Caco-2 (cell line): ENCODE measurements around the gene NFIC. TPM values are rescaled to one million over a fixed set of nuclear protein-coding genes. Genes with fewer than 3 reads are reported as not detected.
"Not testable (repeated sequence)": the region's sequence is repeated elsewhere in the genome, so short reads cannot be mapped to it uniquely, and the experiment has no call there.

Experiments used
- BruUV-seq: library from RNA; stranded (reverse); fragments of 400-500 nt; replicated peaks from 2 replicates; lab custom pipeline; 2021; lab: Mats Ljungman, UMichigan
- CTCF ChIA-PET: fragments of 300-600 bp; sonication (Branson Sonifier 250); formaldehyde crosslinking; loops from one replicate; lab custom pipeline; 2022; ENCODE audit warnings: antibody characterized with exemption; lab: Charles Lee
- POLR2A ChIA-PET: fragments of 300-600 bp; sonication (Branson Sonifier 250); formaldehyde crosslinking; loops from one replicate; lab custom pipeline; 2022; ENCODE audit warnings: antibody characterized with exemption; lab: Charles Lee
- DNase-seq, 2 experiments: peaks; one replicate each; pipeline versions ENCODE4 v3.0.0 to v3.0.0-alpha.2; 2020 to 2022
- H3K27me3 ChIP-seq: replicated peaks from 2 replicates; pipeline ENCODE4 v1.6.0; 2011; ENCODE audit warnings: low read length; ENCODE audit not compliant: control insufficient read depth, insufficient read depth
- H3K36me3 ChIP-seq: 2 replicates; pipeline ENCODE4 v1.5.1; 2011; ENCODE audit warnings: low read length; ENCODE audit not compliant: control insufficient read depth, insufficient read depth
- H3K4me1 ChIP-seq: fragments of 250-450 bp; sonication (Bioruptor Pico); 2 replicates; pipeline ENCODE4 v1.5.1; 2020; ENCODE audit warnings: mild to moderate bottlenecking
- H3K4me3 ChIP-seq: 2 replicates; pipeline ENCODE4 v1.5.1; 2011; ENCODE audit warnings: low read depth, mild to moderate bottlenecking, control low read depth, low read length
- H3K9me3 ChIP-seq: fragments of 250-450 bp; sonication (Bioruptor Pico); 2 replicates; pipeline ENCODE4 v1.5.1; 2020; ENCODE audit warnings: mild to moderate bottlenecking, moderate library complexity
- H3K27ac Mint-ChIP-seq: one replicate; pipeline ENCODE4 v1.8.0; 2022; ENCODE audit warnings: mixed read lengths; ENCODE audit not compliant: unreplicated experiment
- H3K27me3 Mint-ChIP-seq: one replicate; pipeline ENCODE4 v1.8.0; 2022; ENCODE audit warnings: mixed read lengths; ENCODE audit not compliant: insufficient read depth, unreplicated experiment
- H3K36me3 Mint-ChIP-seq: one replicate; pipeline ENCODE4 v1.8.0; 2022; ENCODE audit warnings: mild to moderate bottlenecking, mixed read lengths; ENCODE audit not compliant: insufficient read depth, unreplicated experiment
- H3K4me1 Mint-ChIP-seq: one replicate; pipeline ENCODE4 v1.8.0; 2022; ENCODE audit warnings: low read depth, mixed read lengths; ENCODE audit not compliant: unreplicated experiment
- H3K4me3 Mint-ChIP-seq: one replicate; pipeline ENCODE4 v1.8.0; 2022; ENCODE audit warnings: mild to moderate bottlenecking, moderate library complexity, mixed read lengths; ENCODE audit not compliant: unreplicated experiment
- H3K9me3 Mint-ChIP-seq: one replicate; pipeline ENCODE4 v1.8.0; 2022; ENCODE audit warnings: mixed read lengths; ENCODE audit not compliant: unreplicated experiment
- intact Hi-C: fragments of 100-400 bp; cut with micrococcal nuclease; formaldehyde crosslinking; loops from one replicate; pipeline ENCODE4 v1.10.0; 2022; ENCODE audit not compliant: unreplicated experiment
- total RNA-seq: library from RNA; stranded (reverse); gene quantifications from 2 replicates; pipeline ENCODE4 v1.2.3, GENCODE V29; 2022
- TF ChIP-seq, protein P1 (sequence below), 2 experiments: fragments of 200-600 bp in 1 of 2; IDR thresholded peaks; 1 replicate in 1 of 2; 2 replicates in 1 of 2; pipeline versions ENCODE4 v1.5.1 to v1.8.0; 2011 to 2022; ENCODE audit warnings: antibody characterized with exemption in 1 of 2, control low read depth in 1 of 2, inconsistent platforms in 1 of 2, low read depth in 1 of 2, low read length in 1 of 2, mild to moderate bottlenecking in 1 of 2, moderate library complexity in 1 of 2; ENCODE audit not compliant: insufficient read depth in 1 of 2, severe bottlenecking in 1 of 2, unreplicated experiment in 1 of 2

NFIC gene
- total RNA-seq, 1 experiment from 2014 or later, result 5.1 TPM

DNA sequence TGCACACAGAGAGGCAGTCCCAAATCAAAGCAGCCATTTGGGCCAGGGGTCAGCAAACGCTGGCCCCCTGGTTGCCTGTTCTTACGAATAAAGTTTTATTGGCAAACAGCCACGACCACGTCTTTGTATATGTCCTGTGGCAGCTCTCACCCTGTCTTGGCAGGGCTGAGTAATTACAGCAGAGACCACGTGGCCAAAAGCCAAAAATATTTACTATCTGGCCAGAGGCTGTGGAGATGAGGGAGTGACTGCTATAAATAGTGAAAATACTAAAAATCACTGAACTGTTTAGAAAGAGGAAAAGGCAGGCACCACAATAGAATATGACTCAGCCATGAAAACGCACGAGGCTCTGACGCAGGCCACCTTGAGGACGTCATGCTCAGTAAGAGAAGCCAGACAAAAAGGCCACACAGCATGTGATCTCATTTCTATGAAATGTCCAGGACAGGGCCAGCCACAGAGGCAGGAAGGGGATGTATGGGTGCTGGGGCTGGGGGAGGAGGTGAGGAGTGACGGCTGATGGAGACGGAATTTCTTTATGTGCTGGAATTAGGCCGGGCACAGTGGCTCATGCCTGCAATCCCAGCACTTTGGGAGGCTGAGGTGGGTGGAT is 84.5 kb downstream of the NFIC start:
- DNase-seq, result no peak
- H3K9me3 Mint-ChIP-seq, result no peaks in the 10 kb centered on the region
- ChIA-PET POLR2A (interaction anchor here (0.7 kb wide), 1 partner anchor 98 kb away, joined by 3 read pairs; no protein-coding TSS in a partner anchor), CTCF (interaction anchor here (0.9 kb wide), 1 partner anchor 9 kb away, joined by 3 read pairs; no protein-coding TSS in a partner anchor)
- no peaks in the 10 kb centered on the region for H3K27me3 ChIP-seq
- no peaks in the 10 kb centered on the region for H3K9me3 ChIP-seq
- no peaks in the 10 kb centered on the region for H3K4me1 ChIP-seq
- H3K4me3 ChIP-seq, result no peak overlapping the region
- no TSS peak for BruUV-seq
- no peak overlapping the region for H3K27ac Mint-ChIP-seq
- intact Hi-C loops, result no loop called here
- no peaks in the 10 kb centered on the region for H3K27me3 Mint-ChIP-seq
- peaks cover 6% of the 10 kb centered on the region for H3K36me3 Mint-ChIP-seq
- H3K4me1 Mint-ChIP-seq, result no peaks in the 10 kb centered on the region
- no peak overlapping the region for H3K4me3 Mint-ChIP-seq
- TF ChIP-seq, protein P1, sequence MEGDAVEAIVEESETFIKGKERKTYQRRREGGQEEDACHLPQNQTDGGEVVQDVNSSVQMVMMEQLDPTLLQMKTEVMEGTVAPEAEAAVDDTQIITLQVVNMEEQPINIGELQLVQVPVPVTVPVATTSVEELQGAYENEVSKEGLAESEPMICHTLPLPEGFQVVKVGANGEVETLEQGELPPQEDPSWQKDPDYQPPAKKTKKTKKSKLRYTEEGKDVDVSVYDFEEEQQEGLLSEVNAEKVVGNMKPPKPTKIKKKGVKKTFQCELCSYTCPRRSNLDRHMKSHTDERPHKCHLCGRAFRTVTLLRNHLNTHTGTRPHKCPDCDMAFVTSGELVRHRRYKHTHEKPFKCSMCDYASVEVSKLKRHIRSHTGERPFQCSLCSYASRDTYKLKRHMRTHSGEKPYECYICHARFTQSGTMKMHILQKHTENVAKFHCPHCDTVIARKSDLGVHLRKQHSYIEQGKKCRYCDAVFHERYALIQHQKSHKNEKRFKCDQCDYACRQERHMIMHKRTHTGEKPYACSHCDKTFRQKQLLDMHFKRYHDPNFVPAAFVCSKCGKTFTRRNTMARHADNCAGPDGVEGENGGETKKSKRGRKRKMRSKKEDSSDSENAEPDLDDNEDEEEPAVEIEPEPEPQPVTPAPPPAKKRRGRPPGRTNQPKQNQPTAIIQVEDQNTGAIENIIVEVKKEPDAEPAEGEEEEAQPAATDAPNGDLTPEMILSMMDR (IDR thresholded peaks at IDR 0.05; ENCODE audit: insufficient read depth in 1 of 2, low read depth in 1 of 2, low read length in 1 of 2, severe bottlenecking in 1 of 2, unreplicated experiment in 1 of 2), result no peak
- no peaks in the 10 kb centered on the region for H3K36me3 ChIP-seq

DNA sequence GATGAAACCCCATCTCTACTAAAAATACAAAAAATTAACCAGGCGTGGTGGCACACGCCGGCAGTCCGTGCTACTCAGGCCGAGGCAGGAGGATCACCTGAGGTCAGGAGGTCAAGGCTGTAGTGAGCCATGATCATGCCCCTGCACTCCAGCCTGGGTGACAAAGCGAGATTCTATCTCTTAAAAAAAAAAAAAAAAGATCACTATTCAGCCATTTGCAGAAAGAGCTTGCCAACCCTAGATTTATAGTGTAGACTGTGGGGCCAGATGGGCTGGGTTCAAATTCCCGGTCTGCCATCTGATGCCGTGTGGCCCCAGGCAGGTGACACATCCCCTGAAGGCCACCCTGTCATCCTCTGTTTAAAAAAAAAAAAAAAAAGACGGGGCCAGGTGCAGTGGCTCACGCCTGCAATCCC is 85.1 kb downstream of the NFIC start:
- DNase-seq, result no peak
- no peaks in the 10 kb centered on the region for H3K4me1 Mint-ChIP-seq
- no TSS peak for BruUV-seq
- H3K9me3 ChIP-seq, result no peaks in the 10 kb centered on the region
- no peaks in the 10 kb centered on the region for H3K27me3 ChIP-seq
- ChIA-PET POLR2A (no interaction called here), CTCF (no interaction called here)
- peaks cover 6% of the 10 kb centered on the region for H3K36me3 Mint-ChIP-seq
- H3K36me3 ChIP-seq, result no peaks in the 10 kb centered on the region
- intact Hi-C loops, result no loop called here
- H3K9me3 Mint-ChIP-seq, result no peaks in the 10 kb centered on the region
- H3K27ac Mint-ChIP-seq, result no peak overlapping the region
- TF ChIP-seq, protein P1 (IDR thresholded peaks at IDR 0.05; ENCODE audit: insufficient read depth in 1 of 2, low read depth in 1 of 2, low read length in 1 of 2, severe bottlenecking in 1 of 2, unreplicated experiment in 1 of 2), result no peak
- H3K4me3 Mint-ChIP-seq, result no peak overlapping the region
- H3K4me1 ChIP-seq, result no peaks in the 10 kb centered on the region
- no peak overlapping the region for H3K4me3 ChIP-seq
- H3K27me3 Mint-ChIP-seq, result no peaks in the 10 kb centered on the region

DNA sequence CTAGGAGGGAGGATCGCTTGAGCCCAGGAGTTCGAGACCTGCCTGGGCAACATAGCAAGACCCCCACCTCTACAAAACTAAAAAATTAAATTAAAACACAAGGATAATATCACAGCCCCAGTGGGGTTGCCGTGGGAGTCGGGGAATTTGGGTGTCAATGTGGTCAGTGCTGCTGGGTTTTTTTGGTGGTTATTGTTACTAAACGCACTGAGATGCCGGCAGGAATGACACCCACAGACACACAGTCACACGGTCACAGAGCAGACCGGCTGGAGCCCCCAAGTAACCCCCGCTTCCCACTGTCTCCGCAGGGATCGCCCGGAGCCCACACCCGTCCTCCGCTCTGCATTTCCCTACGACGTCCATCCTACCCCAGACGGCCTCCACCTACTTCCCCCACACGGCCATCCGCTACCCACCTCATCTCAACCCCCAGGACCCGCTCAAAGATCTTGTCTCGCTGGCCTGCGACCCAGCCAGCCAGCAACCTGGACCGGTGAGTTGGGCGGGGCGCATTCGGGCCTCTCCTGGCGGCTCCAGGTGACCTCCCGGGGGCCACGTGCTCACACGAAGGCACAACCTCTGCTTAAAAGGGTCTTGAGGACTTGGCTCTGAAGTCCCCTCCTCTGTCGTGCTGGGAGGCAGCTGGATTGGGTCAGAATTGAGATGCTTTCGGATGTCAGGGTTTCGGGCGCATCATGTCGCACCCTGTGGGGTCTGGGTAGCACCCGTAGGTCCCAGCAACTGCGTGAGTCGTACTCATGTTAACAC is 86.0 kb downstream of the NFIC start:
- H3K27ac Mint-ChIP-seq, result no peak overlapping the region
- H3K27me3 Mint-ChIP-seq, result no peaks in the 10 kb centered on the region
- H3K4me3 Mint-ChIP-seq, result no peak overlapping the region
- no peak overlapping the region for H3K4me3 ChIP-seq
- 0 out of 2 replicates have a peak, but pooled peaks cover under 1% of the 10 kb centered on the region for H3K4me1 ChIP-seq
- BruUV-seq, result no TSS peak
- H3K36me3 Mint-ChIP-seq, result peaks cover 6% of the 10 kb centered on the region
- TF ChIP-seq, protein P1 (IDR thresholded peaks at IDR 0.05; ENCODE audit: insufficient read depth in 1 of 2, low read depth in 1 of 2, low read length in 1 of 2, severe bottlenecking in 1 of 2, unreplicated experiment in 1 of 2), result no peak
- no peaks in the 10 kb centered on the region for H3K9me3 ChIP-seq
- H3K36me3 ChIP-seq, result no peaks in the 10 kb centered on the region
- H3K9me3 Mint-ChIP-seq, result no peaks in the 10 kb centered on the region
- ChIA-PET POLR2A (no interaction called here), CTCF (no interaction called here)
- H3K27me3 ChIP-seq, result no peaks in the 10 kb centered on the region
- intact Hi-C loops, result no loop called here
- DNase-seq, result no peak
- H3K4me1 Mint-ChIP-seq, result no peaks in the 10 kb centered on the region

DNA sequence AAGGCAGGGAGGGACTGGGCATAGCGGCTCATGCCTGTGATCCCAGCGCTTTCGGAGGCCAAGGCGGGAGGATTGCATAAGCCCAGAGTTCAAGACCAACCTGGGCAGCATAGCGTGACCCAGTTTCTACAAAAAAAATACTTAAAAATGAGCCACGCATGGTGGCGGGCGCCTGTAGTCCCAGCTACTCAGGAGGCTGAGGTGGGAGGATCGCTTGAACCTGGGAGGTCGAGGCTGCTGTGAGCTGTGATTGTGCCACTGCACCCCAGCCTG is 86.5 kb downstream of the NFIC start:
- H3K27me3 ChIP-seq, POLR2A ChIA-PET, H3K27me3 Mint-ChIP-seq, H3K9me3 Mint-ChIP-seq, H3K36me3 ChIP-seq, BruUV-seq, H3K4me3 Mint-ChIP-seq, H3K4me1 ChIP-seq, H3K4me3 ChIP-seq, H3K36me3 Mint-ChIP-seq, intact Hi-C loops, H3K27ac Mint-ChIP-seq, CTCF ChIA-PET, DNase-seq, H3K4me1 Mint-ChIP-seq, H3K9me3 ChIP-seq: not testable (repeated sequence)
